ENCODE measurements around the gene SPAG8.

Gene SPAG8

DNA sequence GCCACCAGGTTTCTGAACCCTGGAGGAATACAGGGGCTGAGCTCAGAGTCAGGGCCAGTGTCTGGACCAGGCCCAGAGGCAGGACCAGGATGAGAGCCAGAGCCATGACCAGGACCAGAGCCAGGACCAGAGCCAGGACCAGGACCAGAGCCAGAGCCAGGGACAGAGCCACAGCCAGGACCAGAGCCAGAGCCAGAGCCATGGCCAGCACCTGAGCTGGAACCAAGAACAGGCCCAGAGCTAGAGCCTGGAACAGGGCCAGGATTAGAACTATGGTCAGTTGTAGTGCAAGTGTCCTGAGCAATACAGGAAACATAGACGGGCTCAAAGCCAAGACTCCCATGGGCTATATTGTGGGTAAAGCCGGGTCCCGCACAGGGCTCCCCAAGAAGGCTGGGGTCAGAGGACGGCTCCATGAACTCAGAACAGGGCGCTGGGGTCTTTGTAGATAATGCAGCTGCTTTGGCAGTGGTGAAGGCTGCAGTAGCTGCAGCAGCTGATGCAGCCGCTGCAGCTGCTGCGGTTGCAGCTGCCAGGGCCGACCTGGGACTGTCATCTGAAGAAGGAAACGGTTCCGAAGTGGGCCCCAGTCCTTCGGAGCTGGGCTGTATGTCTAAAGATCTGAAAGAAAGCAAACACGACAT, 559 bp downstream of the SPAG8 start:
- Histone ChIP-seq H3K9me2 (replicated peaks; ENCODE audit: low read depth, low read length) (no peaks in the 10 kb centered on the region), H3K27me3 (ENCODE audit: insufficient read depth, low read length, poor library complexity, severe bottlenecking) (no peaks in the 10 kb centered on the region), H3K4me3 (ENCODE audit: low read length, poor library complexity, severe bottlenecking) (peak overlapping the region; percentile 77), H3K4me1 (ENCODE audit: insufficient read depth, low read length, poor library complexity, severe bottlenecking) (peaks cover 39% of the 10 kb centered on the region), H3K4me2 (ENCODE audit: low read depth, low read length, poor library complexity, severe bottlenecking) (peak overlapping the region; percentile 94), H3K79me2 (ENCODE audit: insufficient read depth, low read length) (peaks cover 13% of the 10 kb centered on the region), H3K9me3 (ENCODE audit: insufficient read depth, low read depth, low read length) (no peaks in the 10 kb centered on the region), H3F3A (ENCODE audit: low read depth) (peaks cover 8% of the 10 kb centered on the region), H3K36me3 (ENCODE audit: insufficient read depth, low read length) (peaks cover 10% of the 10 kb centered on the region; the same call in 1 of the 2 replicates), H3K9ac (ENCODE audit: low read depth, low read length, poor library complexity, severe bottlenecking) (peak overlapping the region; percentile 68), H2AFZ (ENCODE audit: low read length) (peak overlapping the region; percentile 69; the same call in 1 of the 2 replicates), H4K20me1 (ENCODE audit: insufficient read depth, low read length, poor library complexity, severe bottlenecking) (no peaks in the 10 kb centered on the region)
- TF ChIP-seq EZH2phosphoT487 (IDR thresholded peaks at IDR 0.05; ENCODE audit: borderline replicate concordance) = no peak
- TF ChIP-seq, protein P1, sequence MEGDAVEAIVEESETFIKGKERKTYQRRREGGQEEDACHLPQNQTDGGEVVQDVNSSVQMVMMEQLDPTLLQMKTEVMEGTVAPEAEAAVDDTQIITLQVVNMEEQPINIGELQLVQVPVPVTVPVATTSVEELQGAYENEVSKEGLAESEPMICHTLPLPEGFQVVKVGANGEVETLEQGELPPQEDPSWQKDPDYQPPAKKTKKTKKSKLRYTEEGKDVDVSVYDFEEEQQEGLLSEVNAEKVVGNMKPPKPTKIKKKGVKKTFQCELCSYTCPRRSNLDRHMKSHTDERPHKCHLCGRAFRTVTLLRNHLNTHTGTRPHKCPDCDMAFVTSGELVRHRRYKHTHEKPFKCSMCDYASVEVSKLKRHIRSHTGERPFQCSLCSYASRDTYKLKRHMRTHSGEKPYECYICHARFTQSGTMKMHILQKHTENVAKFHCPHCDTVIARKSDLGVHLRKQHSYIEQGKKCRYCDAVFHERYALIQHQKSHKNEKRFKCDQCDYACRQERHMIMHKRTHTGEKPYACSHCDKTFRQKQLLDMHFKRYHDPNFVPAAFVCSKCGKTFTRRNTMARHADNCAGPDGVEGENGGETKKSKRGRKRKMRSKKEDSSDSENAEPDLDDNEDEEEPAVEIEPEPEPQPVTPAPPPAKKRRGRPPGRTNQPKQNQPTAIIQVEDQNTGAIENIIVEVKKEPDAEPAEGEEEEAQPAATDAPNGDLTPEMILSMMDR (conservative IDR thresholded peaks at IDR 0.05; ENCODE audit: low read length) = no peak

DNA sequence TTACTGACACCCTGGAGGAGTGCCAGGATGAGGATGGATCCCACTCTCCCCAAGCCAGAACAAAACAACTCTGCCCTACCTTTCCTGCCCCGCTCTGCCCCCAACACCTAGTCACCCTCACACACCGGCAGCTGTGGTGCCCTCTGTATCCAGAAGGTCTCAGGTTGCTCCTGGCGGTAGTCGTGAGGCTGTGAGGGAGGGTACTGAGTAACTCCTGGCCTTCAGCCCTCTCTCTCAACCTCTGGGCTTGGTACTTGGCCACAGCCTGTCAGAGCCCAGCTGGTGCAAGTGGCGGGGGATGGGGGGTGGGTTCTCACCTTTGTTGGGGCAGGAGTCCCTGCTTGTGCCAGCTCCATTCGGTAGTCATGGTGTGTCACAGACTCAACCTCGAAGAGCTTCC, 1.9 kb downstream of the SPAG8 start:
- H3K9ac ChIP-seq (ENCODE audit: low read depth, low read length, poor library complexity, severe bottlenecking) = no peak overlapping the region
- H3K4me1 ChIP-seq (ENCODE audit: insufficient read depth, low read length, poor library complexity, severe bottlenecking) = peaks cover 31% of the 10 kb centered on the region
- H2AFZ ChIP-seq (ENCODE audit: low read length) = no peak overlapping the region

DNA sequence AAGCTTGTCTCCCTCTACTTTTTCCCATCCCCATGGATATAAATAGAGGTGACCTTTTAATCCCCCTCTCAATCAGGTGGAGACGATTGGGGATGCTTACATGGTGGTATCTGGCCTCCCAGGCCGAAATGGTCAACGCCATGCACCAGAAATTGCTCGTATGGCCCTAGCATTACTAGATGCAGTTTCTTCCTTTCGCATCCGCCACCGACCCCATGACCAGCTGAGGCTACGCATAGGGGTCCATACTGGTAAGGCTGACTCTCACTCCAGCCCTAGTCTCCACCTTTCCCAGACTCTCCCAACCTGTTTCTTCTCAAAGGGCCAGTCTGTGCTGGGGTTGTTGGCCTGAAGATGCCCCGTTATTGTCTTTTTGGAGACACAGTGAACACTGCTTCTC, 3.6 kb downstream of the SPAG8 start:
- no peaks in the 10 kb centered on the region for H3K9me3 ChIP-seq (ENCODE audit: insufficient read depth, low read depth, low read length)
- TF ChIP-seq, protein P1 (conservative IDR thresholded peaks at IDR 0.05; ENCODE audit: low read length) = no peak
- no peak for TF ChIP-seq EZH2phosphoT487 (IDR thresholded peaks at IDR 0.05; ENCODE audit: borderline replicate concordance)
- no peak overlapping the region for H3K9ac ChIP-seq (ENCODE audit: low read depth, low read length, poor library complexity, severe bottlenecking)
- peaks cover 5% of the 10 kb centered on the region; the same call in 1 of the 2 replicates for H3K79me2 ChIP-seq (ENCODE audit: insufficient read depth, low read length)
- no peak overlapping the region for H3K4me2 ChIP-seq (ENCODE audit: low read depth, low read length, poor library complexity, severe bottlenecking)
- H3K4me1 ChIP-seq (ENCODE audit: insufficient read depth, low read length, poor library complexity, severe bottlenecking) = peaks cover 20% of the 10 kb centered on the region
- peaks cover 17% of the 10 kb centered on the region; the same call in 1 of the 2 replicates for H3K36me3 ChIP-seq (ENCODE audit: insufficient read depth, low read length)
- peaks cover 4% of the 10 kb centered on the region for H3F3A ChIP-seq (ENCODE audit: low read depth)
- no peaks in the 10 kb centered on the region for H3K27me3 ChIP-seq (ENCODE audit: insufficient read depth, low read length, poor library complexity, severe bottlenecking)
- no peak overlapping the region for H2AFZ ChIP-seq (ENCODE audit: low read length)
- H4K20me1 ChIP-seq (ENCODE audit: insufficient read depth, low read length, poor library complexity, severe bottlenecking) = no peaks in the 10 kb centered on the region
- H3K9me2 ChIP-seq (replicated peaks; ENCODE audit: low read depth, low read length) = no peaks in the 10 kb centered on the region
- no peak overlapping the region for H3K4me3 ChIP-seq (ENCODE audit: low read length, poor library complexity, severe bottlenecking)

More for the DNA sequence above, 1.9 kb downstream of the SPAG8 start:
- peaks cover 13% of the 10 kb centered on the region for H3K79me2 ChIP-seq (ENCODE audit: insufficient read depth, low read length)
- no peaks in the 10 kb centered on the region for H3K9me3 ChIP-seq (ENCODE audit: insufficient read depth, low read depth, low read length)
- H3K36me3 ChIP-seq (ENCODE audit: insufficient read depth, low read length) = peaks cover 17% of the 10 kb centered on the region; the same call in 1 of the 2 replicates
- H3K4me3 ChIP-seq (ENCODE audit: low read length, poor library complexity, severe bottlenecking) = no peak overlapping the region
- no peak overlapping the region for H3K4me2 ChIP-seq (ENCODE audit: low read depth, low read length, poor library complexity, severe bottlenecking)
- peaks cover 8% of the 10 kb centered on the region for H3F3A ChIP-seq (ENCODE audit: low read depth)
- no peaks in the 10 kb centered on the region for H4K20me1 ChIP-seq (ENCODE audit: insufficient read depth, low read length, poor library complexity, severe bottlenecking)
- H3K9me2 ChIP-seq (replicated peaks; ENCODE audit: low read depth, low read length) = no peaks in the 10 kb centered on the region
- H3K27me3 ChIP-seq (ENCODE audit: insufficient read depth, low read length, poor library complexity, severe bottlenecking) = no peaks in the 10 kb centered on the region
- TF ChIP-seq, protein P1 (conservative IDR thresholded peaks at IDR 0.05; ENCODE audit: low read length) = no peak
- TF ChIP-seq EZH2phosphoT487 (IDR thresholded peaks at IDR 0.05; ENCODE audit: borderline replicate concordance) = no peak

Measured in Loucy (cell line).